Ammon's horn (tissue), 1 donor: ENCODE measurements around the gene PHYKPL.
"Not testable (repeated sequence)": the region's sequence is repeated elsewhere in the genome, so short reads cannot be mapped to it uniquely, and the experiment has no call there.

Experiments
- DNase-seq: peaks from one replicate; pipeline ENCODE4 v3.0.0-alpha.2; 2016; ENCODE audit warnings: low spot score

PHYKPL gene

DNA sequence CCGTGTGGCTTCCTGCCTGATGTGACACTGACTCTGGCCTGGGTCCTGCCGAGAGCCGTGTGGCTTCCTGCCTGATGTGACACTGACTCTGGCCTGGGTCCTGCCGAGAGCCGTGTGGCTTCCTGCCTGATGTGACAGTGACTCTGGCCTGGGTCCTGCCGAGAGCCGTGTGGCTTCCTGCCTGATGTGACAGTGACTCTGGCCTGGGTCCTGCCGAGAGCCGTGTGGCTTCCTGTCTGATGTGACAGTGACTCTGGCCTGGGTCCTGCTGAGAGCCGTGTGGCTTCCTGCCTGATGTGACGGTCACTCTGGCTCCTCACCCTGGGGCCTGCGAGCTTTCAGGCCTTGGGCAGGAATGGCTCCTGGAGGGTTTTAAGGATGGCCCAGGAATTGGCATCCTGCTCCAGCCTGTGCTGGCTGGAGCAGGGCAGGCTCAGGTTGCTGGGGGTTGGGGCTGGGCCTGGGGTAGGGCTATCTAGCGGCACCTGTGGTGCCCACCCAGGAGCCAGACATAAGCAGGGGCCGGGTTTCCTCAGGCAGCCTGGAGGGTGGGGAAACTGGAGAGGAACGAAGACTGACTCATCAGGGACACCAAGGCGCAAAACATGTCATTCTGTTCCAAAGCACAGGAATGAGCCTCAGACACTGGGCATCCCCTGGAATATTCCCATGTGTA lies 7.2 kb upstream of the PHYKPL start:
- DNase-seq = not testable (repeated sequence)

DNA sequence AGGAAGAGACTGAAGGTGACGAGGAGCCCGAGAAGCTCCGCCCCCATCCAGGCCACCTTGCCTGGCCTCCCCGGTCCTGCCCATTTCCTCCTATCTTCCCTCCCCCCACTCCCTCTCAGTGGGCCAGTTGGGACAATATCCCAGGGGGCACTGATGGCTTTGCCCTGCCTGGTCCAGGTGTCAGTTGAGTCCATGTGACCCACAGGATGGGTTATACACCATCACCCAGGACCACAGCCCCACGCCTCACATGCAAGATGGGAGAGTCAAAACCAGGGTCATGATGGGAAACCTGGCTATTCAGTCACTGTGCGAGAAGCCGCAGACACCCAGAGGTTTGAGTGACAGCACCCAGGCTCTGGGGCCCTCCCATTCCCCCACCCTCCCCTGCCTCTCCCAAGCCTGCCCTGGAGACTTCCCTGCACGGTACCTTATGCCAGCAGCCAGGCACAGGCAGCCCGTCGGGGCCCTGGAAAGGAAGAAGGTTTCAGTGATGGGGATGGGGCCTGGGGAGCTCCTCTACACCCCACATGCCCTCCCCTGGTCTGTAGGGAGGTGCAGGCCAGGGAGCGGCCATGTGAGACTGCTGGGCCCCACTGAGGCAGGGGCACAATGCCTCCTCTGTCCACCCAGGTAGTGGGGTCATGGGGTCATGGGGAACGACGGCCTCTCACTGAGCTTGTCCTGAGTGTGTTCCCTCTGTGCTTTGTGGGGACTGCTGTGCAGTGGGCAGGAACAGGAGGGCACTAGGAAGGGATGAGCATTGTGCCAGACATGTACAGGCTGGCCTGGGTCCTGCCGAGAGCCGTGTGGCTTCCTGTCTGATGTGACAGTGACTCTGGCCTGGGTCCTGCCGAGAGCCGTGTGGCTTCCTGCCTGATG lies 6.3 kb upstream of the PHYKPL start:
- no peak for DNase-seq

DNA sequence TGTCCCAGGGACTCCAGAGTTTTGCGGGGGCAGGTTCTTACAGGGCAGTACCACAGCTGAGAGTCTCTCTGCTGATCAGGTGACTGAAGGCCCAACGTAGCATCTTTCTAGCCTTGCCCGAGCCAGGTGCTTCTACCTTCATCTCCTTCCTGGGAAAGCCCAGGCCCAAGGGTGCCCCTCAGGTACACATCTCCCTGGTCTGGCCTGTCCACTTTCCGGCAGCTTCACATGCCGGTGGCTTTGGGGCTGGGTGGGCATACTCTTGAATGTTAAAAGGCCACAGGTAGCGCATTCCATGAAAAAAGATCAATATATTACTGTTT lies 5.7 kb upstream of the PHYKPL start:
- DNase-seq = no peak

DNA sequence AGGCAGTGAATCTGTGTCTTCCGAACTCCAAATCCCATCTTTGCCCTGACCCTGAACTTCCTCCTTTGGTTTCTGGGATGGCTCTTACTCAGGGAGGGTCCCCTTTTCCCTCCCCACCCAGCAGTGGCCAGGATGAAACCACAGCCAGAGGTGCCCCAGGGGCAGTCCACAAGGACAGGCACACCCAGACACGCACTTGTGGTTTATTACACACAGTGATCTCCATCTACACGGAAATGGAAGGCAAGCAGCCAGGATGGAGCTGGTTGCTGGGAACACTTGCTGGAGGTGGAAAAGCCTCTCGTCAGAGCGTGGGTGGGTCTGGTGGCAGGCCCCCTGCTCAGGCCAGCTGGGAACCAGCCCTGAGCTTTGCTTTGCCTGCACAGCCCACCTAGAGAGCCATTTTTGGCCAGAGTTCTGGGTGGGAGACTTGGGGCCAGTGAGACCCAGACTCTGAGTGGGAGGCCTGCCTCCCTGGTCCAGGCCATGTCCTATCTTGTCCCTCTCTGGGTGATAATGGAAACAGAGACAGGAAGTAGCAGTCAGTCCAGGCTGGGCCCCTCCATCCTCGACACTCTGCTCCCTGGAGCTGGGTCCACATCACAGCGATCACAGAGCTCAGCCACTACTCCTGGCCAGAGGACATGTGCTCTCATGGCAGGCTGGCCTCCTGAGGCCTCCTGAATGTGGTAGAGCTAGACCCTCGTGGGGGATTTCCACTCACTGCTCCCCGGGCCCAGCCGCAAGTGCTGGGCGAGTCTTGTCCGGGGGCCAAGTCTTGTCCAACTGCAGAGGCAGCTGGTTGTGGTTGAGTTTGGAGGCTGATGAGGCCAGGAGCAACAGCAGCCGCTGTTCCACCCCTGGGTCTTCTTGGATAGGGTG lies 5.1 kb upstream of the PHYKPL start:
- DNase-seq = no peak

DNA sequence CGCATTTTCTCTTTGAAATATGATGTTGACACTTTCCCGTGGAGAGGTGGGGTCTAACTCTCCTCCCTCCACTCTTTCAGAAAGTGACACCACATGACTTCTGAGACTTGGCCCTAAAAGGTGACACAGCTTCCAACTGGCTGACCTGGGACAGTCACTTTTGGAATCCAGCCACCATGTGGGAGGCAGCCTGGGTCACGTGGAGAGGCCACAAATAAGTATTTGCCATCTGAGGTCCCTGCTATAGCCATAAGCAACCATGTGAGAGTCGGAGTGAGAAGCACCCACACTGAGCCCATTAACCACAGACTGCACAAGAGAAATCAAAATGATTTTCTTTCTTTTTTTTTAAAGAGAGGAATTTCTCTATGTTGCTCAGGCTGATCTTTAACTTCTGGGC lies 4.1 kb upstream of the PHYKPL start:
- no peak for DNase-seq

DNA sequence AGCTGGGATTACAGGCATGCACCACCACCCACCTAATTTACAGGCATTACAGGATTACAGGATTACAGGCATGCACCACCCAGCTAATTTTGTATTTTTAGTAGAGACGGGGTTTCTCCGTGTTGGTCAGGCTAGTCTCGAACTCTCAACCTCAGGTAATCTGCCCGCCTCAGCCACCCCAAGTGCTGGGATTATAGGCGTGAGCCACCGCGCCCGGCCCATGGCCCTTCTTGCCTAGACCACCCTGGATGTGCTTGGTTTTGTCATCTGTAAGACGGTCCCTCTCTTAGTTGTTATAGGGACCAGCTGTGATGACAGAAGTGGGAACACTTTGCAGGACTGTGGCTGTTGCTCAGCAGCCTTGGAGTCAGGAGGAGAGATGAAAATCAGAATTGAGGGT lies 3.5 kb upstream of the PHYKPL start:
- no peak for DNase-seq

DNA sequence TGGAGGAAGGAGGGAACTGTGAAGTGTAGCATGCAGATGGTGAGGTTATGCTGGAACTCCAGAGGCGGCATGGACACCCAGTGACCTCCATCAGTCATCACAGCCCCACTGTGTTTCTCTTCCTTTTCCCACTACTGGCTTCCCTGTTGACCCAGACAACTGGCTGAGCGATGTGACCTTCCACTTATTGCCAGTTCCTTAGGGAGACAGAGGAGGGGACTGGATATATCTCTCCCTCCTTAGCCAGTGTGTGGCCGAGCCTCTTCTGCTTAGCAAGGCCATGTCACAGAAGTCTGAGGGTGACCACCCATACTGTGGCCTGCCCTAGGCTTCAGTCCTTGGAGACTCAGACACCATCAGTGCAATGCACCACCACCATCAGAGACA lies 3.0 kb upstream of the PHYKPL start:
- DNase-seq = no peak

DNA sequence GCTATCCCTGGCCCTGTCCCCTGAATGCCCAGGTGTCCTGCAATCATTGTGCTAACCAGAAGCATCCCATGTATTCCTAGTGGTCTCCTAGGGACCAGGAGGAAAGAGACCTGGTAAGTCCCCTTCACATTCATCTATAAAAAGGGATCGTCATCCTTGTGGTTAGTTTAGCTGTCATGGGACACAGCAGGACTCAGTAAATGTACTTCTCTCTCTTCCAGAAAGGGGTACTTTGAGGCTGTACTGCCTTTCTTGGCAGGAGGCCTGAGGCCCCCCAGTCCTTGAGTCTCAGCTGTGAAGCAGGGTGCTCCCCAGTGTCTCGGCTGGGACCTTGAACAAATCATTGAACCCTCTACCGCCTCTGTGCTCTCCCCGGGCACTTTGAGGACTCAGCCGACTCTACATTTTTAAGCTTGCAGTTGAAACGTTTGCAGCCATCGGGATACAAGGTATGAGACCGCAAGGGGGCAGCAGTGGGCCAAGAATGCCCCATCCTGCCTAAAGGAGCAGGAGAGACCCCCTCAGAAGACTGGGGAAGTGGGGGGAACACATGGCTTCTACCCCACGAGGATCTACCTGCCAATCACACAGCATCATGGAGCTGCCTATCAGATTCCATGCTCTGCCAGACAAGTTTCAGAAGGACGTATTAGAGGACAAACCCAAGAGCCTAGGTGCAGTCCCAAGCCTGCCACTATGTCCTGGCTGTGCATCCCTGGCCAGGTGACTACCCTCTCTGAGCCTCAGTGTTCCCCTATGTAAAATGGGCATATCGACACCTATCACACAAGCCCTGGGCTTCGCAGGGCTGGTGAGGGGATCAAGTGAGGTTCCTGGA lies 2.4 kb upstream of the PHYKPL start:
- DNase-seq = peak; percentile 78

DNA sequence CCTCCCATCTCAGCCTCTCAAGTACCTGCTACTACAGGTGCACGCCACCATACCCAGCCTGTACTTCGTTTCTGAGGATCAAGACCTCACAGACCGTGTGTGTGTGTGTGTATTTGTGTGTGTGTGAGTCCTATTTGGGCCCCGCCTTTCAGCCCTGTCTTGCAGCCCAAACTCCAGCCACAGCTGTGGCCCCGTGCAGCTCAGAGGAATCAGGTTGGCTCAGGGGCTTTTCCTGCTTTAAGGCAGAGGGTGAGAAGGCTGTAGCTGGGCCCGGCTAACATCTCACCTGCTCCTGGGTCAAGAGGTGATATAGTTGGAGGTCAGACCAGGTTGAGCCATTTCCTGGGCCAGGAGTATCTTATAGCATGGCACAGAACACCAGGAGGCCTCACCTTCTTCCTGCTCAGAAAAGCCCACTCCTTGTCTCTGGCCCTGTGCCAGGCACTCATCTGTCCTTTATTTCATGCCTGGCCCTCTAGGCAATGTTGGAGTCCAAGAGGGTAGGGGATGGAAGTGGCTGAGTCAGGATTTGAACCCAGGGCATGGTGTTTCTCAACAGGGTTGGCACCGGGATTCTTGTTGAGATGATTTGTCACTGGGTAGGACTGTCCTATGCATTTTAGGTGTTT lies 1.6 kb upstream of the PHYKPL start:
- no peak for DNase-seq

DNA sequence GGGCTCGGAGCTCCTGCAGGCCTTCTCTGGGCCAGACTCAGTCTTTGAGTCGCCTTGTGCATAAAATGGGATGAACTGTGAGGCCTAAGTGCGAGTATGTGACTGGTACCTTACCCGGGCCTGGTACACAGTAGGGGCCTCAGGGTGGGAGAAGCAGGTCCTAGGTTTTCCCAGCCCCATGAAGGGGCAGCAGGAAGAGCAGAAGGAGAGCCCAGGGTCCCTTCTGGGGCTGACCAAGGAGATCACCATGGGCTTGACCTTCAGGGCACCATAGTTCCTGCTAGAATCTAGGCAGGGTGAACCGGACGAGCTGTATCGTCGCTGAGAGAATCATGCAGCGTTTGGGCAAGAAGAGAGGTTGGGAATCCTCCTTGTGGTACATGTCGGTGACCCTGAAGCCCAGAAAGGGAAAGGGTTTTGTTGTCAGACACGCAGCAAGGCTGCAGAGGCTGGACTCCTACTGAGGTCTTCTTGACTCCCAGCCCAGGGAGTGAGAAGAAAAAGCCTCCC lies 373 bp upstream of the PHYKPL start:
- DNase-seq = no peak

DNA sequence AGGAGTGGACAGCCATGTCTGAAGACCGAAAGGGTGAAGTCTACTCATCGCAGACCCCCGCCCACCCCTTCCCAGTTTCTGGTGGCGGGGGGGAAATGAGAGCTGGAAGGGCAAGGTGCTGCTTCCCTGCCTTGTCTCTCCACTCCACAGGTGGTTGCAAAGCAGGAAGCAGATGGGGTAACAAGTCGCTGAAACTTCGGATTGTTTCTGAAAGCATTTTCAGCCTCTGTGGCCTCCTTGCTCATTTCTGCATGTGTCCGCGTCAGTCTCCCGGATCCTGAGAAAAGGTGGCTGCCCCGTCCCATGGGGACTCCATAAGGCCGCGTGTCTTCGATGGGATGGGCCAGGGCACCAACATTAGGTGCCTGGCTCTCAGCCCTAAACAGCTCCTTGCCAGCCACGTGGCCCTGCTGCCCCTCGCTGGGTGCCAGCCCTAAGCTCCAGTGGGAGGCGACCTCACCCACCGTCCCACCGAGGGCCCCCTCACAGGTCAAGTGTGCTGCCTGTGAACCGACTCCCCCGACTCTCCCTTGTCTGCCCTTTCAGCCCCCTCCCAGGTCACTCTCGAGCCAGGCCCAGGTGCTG lies 971 bp downstream of the PHYKPL start:
- DNase-seq = no peak

DNA sequence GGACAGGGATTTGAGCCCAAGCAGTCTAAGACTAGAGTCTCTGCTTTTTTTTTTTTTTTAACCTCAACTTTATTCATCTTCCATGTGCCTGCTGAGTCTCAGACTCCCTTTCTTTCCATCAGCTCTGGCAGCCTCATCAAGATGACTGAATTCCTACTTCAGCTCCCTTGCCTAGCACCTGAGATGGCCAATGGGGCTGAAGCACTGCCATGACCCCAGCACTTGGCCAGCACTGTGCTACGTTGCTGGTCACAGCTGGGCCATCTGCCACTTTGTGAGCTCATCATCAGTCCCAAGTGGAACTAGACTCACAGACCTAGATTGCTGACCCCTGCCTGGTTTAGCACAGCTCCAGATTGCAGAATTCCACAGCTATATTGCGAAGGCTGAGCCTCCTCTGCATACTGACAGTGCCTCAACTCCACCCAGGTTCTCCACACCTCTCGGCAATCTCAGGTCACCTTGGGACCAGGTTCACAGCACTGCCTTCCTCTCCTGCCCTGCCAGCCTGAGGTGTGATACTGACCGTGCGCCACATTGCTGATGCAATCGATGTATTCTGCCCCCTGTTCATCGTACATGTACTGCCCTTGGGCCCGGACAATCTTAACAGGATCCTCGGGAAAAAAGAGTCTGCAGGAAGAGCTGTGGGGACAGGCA lies 1.6 kb downstream of the PHYKPL start:
- peak; percentile 55 for DNase-seq

DNA sequence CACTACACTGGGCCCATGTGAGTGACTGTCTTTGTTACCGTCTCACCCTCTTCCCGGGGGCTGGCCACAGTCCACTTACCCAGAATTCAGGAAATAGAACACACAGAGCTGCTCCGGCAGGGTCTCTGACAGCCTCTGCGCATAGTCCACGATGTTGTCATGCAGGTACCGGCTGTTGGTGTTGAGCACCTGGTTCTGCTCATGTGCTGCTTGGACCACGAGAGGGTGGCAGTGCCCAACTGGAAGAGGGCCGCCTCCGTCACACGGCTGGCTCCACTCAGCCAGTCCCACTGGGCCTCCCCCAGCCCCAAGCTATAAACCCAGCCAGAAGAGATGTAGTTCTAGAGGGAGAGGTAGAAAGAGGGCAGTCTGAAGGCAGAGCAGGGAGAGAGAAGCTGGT lies 2.7 kb downstream of the PHYKPL start:
- DNase-seq = no peak

DNA sequence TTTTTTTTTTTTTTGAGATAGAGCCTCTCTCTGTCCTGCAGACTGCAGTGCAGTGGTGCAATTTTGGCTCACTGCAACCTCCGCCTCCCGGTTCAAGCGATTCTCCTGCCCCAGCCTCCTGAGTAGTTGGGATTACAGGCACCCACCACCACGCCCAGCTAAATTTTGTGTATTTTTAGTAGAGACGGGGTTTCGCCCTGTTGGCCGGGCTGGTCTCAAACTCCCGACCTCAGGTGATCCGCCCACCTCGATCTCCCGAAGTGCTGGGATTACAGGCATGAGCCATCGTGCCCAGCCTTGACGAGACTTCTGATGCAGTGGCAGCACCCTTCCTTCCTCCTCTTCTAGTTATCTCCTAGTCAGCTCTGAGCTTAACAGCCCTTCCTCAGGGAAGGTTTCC lies 3.5 kb downstream of the PHYKPL start:
- DNase-seq = not testable (repeated sequence)

DNA sequence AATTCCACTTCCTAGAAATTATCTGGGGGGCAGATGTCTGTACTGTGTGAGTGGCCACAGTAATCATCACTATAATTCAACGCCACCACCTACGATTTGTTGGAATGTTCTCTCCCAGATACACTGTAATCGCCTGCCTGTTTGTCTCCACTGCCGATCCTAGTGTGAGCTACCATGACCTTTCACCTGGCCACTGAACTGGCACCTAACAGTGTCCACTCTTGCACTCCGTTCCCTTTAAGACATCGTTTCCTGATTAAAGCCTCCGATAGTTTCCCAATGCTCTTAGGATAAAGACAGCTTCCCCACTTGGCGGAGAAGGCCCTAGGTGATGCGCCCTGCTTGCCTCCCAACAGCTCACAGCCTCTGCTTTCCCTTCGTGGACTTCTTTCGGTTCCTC lies 4.0 kb downstream of the PHYKPL start:
- DNase-seq = no peak

DNA sequence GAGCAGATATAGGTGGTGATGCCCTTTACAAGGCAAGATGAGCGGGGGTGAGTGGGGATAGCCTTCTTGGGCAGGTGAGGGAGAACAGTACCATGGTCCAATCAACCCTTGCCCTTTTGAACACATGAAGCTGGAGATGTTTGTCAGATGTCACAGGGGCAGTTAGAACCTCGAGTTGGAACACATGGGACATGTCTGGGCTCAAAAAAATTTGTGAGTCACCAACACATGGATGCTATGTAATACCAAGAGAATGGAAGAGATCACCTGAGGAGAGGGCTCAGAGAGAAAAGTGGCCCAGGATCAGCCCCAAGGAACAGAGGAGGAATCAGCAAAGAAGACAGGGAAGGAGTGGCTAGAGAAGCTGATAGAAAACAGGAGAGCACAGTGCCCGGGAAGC lies 4.7 kb downstream of the PHYKPL start:
- DNase-seq = no peak

DNA sequence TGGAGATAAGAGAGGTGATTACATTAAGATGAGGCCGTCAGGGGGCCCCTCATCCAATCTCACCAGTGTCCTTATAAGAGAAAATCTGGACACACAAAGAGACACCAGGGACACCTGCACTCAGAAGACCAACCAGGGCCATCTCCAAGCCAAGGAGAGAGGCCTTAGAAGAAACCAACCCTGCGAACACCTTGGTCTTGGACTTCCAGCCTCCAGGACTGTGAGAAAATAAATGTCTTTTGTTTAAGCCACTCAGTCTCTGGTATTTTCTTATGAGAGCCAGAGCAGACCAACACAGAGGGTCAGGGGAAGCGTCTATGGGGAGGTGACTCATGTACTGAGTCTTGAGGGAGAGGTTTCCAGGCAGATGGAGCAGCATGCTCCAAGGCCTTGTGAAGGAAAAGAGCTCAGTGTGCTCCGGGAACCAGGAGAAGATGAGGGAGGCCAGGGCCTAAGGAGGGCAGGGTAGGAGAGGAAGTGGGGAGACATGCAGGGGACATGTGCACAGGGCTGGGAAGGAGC lies 5.4 kb downstream of the PHYKPL start:
- no peak for DNase-seq

DNA sequence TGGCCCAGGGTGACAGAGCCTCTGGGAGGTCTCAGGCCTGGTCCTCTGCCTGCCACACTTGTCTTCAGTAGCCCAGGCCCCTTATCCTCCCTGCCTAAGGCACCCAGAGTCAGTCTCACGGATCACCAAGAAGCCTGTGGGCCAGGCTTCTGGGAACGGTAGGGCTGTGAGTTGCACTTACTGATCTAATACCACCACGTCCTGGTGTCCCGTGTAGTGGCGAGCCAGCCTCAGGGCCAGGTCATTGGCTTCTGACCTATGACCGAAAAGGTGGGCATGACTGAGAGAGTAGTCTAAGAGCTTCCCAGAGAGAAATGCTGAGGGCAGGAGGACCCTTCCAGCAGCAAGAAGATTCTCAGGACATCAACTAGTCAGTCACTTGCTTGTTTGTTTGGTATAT lies 7.4 kb downstream of the PHYKPL start:
- DNase-seq = no peak

DNA sequence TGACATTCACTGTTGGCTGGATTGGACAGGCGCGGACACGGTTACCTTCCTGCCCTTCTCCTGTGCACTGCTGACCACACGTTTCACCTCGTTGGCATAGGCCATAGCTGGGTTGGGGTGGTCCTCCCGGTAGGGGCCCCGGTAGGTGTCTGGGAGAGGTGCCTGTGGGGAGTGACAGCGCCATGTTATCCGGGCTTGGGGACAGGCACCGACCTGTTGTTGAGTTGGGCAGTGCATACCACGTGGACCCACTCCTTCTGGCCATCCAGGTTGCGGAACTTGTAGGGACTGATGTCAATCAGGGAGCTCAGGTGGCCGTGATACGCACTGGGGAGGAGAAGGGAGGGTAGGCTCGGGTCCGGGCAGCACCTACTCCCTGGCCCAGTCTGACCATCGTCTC lies 8.2 kb downstream of the PHYKPL start:
- no peak for DNase-seq

DNA sequence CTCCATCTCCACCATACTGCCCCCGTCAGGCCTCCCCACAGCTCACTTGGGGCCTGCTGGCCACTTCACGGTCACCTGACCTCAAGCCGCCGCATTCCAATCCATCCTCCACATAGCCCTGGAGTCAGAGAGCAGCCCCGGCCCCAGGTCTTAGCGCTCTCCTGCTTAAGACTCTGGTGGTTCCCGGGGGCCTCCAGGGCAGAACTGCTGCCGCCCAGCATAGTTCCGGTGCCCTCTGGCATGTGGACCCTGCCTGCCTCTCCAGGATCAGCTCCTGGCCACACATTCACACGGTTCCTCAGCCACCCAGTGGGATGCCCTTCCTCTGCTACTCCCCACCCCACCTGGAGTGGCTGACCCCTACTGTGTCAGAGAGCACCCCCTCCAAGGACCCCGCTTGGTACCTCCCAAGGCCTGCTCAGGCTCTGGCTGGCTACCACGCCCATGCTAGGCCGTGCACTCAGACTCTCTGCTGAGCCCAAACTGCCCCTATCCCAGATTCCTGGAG lies 8.7 kb downstream of the PHYKPL start:
- DNase-seq = no peak
